PFSK-1 (cell line): ENCODE measurements around the gene FHL1.

Experiments used
- FOXP2 ChIP-seq: optimal IDR thresholded peaks from 2 replicates; pipeline ENCODE3; 2011; ENCODE audit warnings: borderline replicate concordance, control low read depth, inconsistent platforms; ENCODE audit not compliant: insufficient read depth; ENCODE audit errors: extremely low read length, extremely low read depth
- POLR2AphosphoS5 ChIP-seq: IDR thresholded peaks from 2 replicates; pipeline ENCODE4 v1.6.1; 2012; ENCODE audit warnings: low read depth, mild to moderate bottlenecking, control low read depth, low read length, moderate library complexity
- SIN3A ChIP-seq: IDR thresholded peaks from 2 replicates; pipeline ENCODE4 v1.6.1; 2012; ENCODE audit warnings: mild to moderate bottlenecking, low read length, moderate library complexity, borderline replicate concordance; ENCODE audit not compliant: insufficient read depth
- TAF1 ChIP-seq: IDR thresholded peaks from 2 replicates; pipeline ENCODE4 v1.6.1; 2012; ENCODE audit warnings: low read length, control low read depth, borderline replicate concordance; ENCODE audit not compliant: insufficient read depth
- TF ChIP-seq, protein P1 (sequence below), 2 experiments: IDR thresholded peaks; 2 replicates each; pipeline versions ENCODE4 v1.6.1 to v1.8.0; 2011 to 2012; ENCODE audit warnings: low read depth in 2 of 2, low read length in 2 of 2, control low read depth in 1 of 2, inconsistent platforms in 1 of 2, mild to moderate bottlenecking in 1 of 2, moderate library complexity in 1 of 2; ENCODE audit not compliant: insufficient read depth in 1 of 2

The FHL1 gene

DNA sequence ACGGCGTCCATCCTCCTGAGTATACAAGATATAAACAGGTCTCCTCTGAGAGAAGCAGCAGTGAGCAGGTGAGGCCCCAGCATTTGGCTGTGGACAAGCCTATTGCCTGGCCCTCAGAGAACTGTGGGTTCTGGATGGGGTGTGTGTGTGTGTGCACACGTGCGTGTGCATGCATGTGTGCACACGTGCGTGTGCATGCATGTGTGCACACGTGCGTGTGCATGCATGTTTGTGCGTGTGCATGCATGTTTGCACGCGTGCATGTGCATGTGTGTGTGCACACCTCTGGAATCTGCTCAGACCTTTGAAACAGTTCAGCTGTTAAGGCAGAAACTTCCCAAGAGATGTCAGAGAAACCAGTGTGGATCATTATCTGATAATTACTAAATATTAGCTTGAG, 22.2 kb upstream of the FHL1 start:
- TF ChIP-seq SIN3A (no peak), POLR2AphosphoS5 (no peak), FOXP2 (no peak), TAF1 (no peak)
- TF ChIP-seq, protein P1, sequence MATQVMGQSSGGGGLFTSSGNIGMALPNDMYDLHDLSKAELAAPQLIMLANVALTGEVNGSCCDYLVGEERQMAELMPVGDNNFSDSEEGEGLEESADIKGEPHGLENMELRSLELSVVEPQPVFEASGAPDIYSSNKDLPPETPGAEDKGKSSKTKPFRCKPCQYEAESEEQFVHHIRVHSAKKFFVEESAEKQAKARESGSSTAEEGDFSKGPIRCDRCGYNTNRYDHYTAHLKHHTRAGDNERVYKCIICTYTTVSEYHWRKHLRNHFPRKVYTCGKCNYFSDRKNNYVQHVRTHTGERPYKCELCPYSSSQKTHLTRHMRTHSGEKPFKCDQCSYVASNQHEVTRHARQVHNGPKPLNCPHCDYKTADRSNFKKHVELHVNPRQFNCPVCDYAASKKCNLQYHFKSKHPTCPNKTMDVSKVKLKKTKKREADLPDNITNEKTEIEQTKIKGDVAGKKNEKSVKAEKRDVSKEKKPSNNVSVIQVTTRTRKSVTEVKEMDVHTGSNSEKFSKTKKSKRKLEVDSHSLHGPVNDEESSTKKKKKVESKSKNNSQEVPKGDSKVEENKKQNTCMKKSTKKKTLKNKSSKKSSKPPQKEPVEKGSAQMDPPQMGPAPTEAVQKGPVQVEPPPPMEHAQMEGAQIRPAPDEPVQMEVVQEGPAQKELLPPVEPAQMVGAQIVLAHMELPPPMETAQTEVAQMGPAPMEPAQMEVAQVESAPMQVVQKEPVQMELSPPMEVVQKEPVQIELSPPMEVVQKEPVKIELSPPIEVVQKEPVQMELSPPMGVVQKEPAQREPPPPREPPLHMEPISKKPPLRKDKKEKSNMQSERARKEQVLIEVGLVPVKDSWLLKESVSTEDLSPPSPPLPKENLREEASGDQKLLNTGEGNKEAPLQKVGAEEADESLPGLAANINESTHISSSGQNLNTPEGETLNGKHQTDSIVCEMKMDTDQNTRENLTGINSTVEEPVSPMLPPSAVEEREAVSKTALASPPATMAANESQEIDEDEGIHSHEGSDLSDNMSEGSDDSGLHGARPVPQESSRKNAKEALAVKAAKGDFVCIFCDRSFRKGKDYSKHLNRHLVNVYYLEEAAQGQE (IDR thresholded peaks at IDR 0.05; ENCODE audit: insufficient read depth in 1 of 2, low read depth in 2 of 2, low read length in 2 of 2), result no peak

DNA sequence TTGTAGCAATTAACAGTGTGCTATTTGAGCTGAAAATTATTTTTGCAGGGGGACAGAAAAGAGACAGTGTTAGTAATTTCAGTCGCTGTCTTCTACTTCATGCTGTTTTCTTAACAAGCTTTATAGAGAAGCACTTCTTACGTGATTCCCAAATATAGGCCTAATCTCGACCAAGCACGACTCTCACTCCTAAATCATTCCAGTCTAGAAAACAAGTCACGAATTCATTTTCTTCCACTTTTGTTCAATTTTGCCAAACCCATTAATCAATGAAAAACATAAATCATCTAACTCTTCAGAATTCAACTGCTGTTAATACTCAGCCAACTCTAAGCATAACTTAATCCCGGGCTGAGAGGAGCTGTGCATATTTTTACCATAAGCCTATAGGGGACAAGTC, 21.0 kb upstream of the FHL1 start:
- TF ChIP-seq FOXP2 (no peak), SIN3A (no peak), TAF1 (no peak), POLR2AphosphoS5 (no peak)
- TF ChIP-seq, protein P1 (IDR thresholded peaks at IDR 0.05; ENCODE audit: insufficient read depth in 1 of 2, low read depth in 2 of 2, low read length in 2 of 2), result no peak

DNA sequence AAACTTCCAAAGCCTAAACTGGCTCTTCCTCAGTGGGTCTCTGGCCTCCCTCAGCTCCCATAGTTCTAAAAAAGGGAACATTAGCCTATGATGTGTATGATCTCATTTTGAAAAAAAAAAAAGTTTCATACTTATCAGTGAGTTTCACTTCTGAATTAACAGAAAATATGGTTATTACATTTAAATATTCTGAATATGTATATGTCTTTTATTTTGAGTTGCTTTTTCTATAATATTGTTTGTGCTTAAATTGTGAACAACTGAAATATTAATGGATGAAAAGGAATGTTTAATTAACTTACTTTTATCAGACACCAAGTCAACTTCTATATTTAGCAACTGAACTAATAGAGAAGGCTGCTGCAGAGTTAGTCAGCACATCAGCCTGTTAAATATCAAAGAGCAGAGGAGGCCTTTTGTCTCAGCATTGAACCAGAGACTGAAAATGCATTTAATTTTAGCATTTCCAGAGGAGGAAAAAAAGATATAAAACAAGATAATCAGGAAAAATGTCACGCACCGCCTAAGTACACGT, 20.4 kb upstream of the FHL1 start:
- TF ChIP-seq POLR2AphosphoS5, result no peak
- no peak for TF ChIP-seq FOXP2
- TF ChIP-seq TAF1, result no peak

DNA sequence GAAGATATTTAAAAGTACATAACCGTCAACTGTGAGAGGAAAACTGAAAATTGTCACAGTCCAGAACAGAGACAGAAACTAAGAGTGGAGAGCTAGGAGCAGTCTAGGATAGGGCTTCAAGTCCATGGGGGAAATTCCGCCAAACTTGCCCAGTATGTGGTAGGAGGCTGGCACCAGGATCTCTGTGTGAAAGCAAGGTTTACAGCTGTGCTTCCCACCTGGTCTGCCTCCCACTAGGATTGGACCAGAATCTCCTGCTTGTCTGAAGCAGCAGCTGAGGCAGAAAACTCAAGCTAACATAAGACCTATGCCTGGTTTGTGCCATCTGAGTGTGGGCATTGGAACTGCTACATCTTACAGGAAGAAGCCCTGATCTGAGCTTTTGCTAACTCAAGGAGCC, 18.6 kb upstream of the FHL1 start:
- TF ChIP-seq SIN3A, result no peak
- no peak for TF ChIP-seq POLR2AphosphoS5
- TF ChIP-seq, protein P1 (IDR thresholded peaks at IDR 0.05; ENCODE audit: insufficient read depth in 1 of 2, low read depth in 2 of 2, low read length in 2 of 2), result no peak
- no peak for TF ChIP-seq FOXP2
- TF ChIP-seq TAF1, result no peak

DNA sequence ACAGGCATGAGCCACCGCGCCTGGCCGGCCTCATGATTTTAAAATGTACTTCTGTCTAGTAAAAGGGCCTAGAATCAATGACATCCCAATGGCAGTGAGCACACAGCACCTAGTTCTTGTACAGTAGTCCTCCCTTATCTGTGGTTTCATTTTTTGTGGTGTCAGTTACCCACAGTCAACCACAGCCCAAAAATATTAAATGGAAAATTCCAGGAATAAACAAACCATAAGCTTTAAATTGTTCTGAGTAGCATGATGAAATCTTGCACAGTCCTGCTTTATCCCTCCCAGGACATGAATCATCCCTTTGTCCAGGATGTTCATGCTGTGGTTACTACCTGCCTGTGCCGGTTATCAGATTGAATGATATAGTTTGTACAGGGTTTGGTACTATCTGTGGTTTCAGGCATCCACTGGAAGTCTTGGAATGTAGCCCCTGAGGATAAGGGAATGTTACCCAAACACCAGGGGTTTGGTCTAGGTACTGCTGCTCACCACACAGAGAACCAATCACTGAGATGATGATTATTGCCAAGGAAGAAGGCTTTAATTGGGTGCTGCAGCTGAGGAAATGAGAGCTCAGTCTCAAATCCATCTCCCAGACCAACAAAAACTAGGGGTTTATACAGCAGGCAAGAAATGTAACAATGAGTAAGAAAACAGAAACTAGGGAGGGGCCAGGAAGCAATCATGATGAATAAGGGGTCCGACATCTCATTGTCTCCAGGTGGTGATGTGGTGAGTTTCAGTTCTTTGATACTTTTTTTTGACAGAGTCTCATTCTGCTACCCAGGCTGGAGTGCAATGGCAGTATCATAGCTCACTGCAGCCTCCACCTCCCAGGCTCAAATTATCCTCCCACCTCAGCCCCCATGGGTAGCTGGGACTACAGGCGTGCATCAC, 16.2 kb upstream of the FHL1 start:
- TF ChIP-seq, protein P1 (IDR thresholded peaks at IDR 0.05; ENCODE audit: insufficient read depth in 1 of 2, low read depth in 2 of 2, low read length in 2 of 2), result no peak
- TF ChIP-seq FOXP2, result no peak
- no peak for TF ChIP-seq SIN3A
- no peak for TF ChIP-seq POLR2AphosphoS5
- TF ChIP-seq TAF1, result no peak
